LNCaP clone FGC (cell line): ENCODE data around the gene KRT2.

Experiments
- DNase-seq: peaks from one replicate; pipeline ENCODE4 v3.0.0-alpha.2; 2011; ENCODE audit warnings: low read depth
- H3K4me3 ChIP-seq: 2 replicates; pipeline ENCODE4 v1.5.1; 2011; ENCODE audit warnings: mild to moderate bottlenecking, low read depth, low read length, control low read depth
- TF ChIP-seq, protein P1 (sequence below): IDR thresholded peaks from 2 replicates; pipeline ENCODE4 v1.5.1; 2012; ENCODE audit warnings: mild to moderate bottlenecking; ENCODE audit not compliant: control insufficient read depth, insufficient read depth; ENCODE audit errors: extremely low read depth

The KRT2 gene

DNA sequence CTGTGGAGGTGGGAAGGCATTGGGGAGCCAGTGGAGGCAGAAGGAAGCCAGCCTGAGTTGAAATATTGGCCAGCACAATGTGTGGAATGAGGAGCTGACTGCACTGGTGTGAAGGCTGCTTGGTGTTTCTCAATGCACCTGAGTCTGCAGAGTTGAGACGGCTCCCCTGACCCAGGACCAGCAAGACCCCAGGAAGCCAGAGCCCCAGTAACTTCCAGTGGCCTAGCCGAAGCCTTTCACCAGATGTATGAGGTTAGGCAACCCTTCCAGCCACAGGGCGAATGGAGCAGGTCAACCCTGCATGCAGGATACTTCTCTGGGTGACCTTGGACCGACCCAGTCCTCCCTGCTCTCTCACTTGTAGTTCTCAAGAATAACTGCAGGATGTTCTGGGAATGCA, 20.7 kb downstream of the KRT2 start:
- DNase-seq, result no peak
- TF ChIP-seq, protein P1, sequence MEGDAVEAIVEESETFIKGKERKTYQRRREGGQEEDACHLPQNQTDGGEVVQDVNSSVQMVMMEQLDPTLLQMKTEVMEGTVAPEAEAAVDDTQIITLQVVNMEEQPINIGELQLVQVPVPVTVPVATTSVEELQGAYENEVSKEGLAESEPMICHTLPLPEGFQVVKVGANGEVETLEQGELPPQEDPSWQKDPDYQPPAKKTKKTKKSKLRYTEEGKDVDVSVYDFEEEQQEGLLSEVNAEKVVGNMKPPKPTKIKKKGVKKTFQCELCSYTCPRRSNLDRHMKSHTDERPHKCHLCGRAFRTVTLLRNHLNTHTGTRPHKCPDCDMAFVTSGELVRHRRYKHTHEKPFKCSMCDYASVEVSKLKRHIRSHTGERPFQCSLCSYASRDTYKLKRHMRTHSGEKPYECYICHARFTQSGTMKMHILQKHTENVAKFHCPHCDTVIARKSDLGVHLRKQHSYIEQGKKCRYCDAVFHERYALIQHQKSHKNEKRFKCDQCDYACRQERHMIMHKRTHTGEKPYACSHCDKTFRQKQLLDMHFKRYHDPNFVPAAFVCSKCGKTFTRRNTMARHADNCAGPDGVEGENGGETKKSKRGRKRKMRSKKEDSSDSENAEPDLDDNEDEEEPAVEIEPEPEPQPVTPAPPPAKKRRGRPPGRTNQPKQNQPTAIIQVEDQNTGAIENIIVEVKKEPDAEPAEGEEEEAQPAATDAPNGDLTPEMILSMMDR, result no peak
- no peak overlapping the region for H3K4me3 ChIP-seq

DNA sequence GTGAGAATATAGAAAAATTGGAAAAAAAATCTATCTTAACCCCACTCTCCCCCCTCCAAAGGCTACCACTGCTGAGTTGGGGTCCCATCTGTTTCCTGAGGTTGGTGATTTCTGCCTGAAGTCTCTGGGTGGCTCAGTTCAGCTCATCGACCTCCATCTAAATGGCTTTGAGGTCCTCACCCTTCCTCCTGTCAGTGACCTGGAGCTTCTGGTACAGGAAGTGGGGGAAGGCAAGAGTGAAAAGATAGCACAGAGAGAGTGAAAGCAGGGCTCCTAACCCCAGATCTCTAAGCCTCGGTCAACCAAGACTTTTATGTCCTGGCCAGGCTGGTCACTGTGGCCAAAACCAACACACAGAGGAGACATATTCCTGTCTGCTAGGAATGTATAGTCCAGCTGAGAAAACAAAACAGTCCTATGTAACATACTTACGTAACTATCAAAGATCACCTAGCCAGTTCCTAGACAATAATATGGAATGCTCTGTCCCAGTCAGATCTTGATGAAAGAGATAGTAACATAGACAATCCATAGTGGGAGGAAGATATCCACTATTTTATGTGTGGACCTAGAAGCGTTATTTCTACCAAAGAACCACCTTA, 21.3 kb downstream of the KRT2 start:
- TF ChIP-seq, protein P1, result no peak
- DNase-seq, result peak; percentile 82
- H3K4me3 ChIP-seq, result no peak overlapping the region

DNA sequence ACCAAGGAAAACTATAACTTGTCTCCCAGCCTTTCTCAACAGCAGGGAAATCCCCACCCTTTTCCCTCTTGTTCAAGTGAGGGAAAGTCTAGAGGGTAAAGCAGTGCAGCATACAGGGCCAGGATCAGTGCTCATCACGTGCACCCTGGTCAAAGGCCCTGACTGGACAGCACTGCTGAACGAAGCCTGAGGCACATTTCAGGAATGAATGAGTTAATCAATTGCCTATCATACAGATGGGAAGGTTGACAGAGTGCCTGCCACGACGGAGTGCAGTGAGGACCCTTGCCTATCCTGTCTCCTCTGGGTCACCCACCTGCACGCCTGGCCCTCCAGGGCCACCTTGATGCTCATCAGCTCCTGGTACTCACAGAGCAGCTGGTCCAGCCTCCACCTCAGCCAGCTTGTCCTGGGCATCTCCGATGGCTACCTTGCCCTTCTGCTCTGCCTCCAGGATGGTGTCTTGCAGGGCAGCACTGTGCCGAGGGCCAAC, 22.0 kb downstream of the KRT2 start:
- TF ChIP-seq, protein P1, result no peak
- no peak overlapping the region for H3K4me3 ChIP-seq
- no peak for DNase-seq

DNA sequence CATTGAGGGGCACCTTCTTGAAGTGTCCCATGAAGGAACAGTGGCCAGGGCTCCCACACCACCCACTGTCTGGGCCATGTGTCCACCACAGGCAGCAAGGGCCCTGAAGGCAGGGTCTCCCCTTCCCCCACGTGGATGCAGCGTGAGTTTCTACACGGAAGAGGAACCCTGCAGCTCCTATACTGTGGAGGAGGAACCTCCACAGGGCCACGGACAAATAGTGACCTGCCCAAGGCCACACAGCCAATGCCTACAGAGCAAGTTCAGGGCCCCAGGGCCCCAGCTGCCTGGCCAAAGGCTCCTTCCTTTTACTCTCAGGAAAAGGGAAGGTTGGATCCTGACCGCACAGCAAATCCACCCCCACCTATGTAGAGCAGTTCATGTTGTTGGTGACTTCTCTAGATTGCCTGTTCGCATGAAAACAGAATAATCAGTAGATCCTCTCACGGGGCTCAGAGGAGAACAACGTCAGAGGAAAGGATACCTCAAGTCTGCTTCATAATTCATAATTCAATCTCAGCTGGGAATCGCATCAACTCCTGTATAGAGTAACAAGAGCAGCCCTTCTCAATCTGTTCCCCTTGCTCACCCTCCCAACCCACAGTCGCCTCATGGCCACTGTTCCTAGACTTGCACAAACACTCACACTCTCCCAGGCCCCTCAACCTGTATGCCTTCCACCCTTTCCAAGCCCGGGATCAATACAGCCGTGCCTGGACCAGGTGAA, 22.6 kb downstream of the KRT2 start:
- no peak for DNase-seq
- no peak overlapping the region for H3K4me3 ChIP-seq
- TF ChIP-seq, protein P1, result no peak

DNA sequence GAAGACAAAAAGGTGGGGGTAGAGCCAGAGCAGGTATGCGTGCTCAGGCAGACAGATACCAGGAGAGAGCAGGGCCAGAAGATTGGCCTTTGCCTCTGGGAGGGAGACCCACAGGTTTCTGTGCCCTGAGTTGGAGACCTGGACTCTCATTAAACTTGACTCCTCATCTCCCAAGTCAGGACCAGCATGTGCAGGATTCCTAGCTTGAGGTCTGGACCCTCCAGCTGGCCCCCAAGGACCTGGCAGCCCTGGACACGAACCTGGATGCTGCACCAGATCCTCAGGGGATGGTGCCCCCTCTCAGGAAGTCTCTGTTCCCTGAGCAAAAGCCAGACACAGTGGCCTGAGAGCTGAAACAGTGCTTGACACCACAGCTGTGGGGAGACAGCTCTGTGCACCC, 23.2 kb downstream of the KRT2 start:
- no peak for DNase-seq
- TF ChIP-seq, protein P1, result no peak

DNA sequence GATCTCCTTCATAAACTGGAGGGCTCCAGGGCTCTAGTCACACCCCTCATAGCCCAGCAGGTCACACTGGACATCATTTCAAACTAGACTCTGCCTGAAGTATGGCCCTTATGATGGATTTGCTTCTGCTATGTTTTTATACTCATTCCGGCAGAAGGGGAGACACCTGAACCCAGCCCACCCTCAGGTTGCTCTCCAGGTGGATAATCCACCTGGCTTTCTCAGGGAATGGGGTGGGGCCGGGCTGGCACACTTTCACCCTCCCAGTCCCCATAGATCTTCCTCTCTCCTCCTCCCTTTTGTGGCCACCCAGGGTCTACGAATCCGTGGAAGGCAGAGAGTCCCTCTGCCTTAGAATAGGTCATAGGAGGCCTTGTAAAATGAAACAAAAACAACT, 23.9 kb downstream of the KRT2 start:
- no peak overlapping the region for H3K4me3 ChIP-seq
- DNase-seq, result no peak
- TF ChIP-seq, protein P1, result no peak

More for the DNA sequence above, 23.2 kb downstream of the KRT2 start:
- H3K4me3 ChIP-seq, result no peak overlapping the region
